ENCODE data around the gene ZBBX.

DNA sequence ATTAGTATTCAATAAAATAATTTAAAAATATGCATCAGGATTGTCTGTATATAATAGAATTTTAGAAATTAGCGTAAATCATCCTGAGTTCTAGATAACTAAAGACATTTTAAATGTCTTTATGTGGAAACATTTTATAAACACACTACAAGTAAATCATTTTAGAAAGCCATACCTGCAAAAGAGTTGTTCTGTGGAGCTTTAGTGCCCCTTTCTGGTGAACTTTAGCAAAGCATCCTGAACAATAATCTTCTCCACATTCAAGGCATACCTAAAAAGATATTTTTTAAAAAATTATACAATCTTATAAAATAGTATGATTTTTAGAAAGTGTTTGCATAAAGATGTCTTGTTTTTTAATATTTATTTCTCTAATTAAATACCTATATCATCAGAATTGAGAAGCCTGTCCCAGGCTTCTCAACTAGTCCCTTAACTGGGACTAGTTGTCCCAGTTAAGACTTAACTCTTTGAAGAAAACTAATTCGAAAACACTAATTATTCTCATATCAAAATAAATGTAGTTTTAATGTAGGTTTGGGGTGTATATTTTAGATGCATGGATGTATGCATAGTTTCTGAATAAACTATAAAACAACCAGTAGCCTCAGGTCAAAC, 29.7 kb downstream of the ZBBX start:
- TF ChIP-seq, protein P1, sequence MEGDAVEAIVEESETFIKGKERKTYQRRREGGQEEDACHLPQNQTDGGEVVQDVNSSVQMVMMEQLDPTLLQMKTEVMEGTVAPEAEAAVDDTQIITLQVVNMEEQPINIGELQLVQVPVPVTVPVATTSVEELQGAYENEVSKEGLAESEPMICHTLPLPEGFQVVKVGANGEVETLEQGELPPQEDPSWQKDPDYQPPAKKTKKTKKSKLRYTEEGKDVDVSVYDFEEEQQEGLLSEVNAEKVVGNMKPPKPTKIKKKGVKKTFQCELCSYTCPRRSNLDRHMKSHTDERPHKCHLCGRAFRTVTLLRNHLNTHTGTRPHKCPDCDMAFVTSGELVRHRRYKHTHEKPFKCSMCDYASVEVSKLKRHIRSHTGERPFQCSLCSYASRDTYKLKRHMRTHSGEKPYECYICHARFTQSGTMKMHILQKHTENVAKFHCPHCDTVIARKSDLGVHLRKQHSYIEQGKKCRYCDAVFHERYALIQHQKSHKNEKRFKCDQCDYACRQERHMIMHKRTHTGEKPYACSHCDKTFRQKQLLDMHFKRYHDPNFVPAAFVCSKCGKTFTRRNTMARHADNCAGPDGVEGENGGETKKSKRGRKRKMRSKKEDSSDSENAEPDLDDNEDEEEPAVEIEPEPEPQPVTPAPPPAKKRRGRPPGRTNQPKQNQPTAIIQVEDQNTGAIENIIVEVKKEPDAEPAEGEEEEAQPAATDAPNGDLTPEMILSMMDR (IDR thresholded peaks at IDR 0.05) = peak in 1 of 3 experiments; percentile 19
- no peak for TF ChIP-seq POLR2A (IDR thresholded peaks at IDR 0.05)

Measured in testis (tissue), 2 donors.